Measurements from ENCODE around the gene ADGRL2.
A peak's percentile ranks its signal among the peaks of the same experiment; 100 is the strongest.

Gene ADGRL2

DNA sequence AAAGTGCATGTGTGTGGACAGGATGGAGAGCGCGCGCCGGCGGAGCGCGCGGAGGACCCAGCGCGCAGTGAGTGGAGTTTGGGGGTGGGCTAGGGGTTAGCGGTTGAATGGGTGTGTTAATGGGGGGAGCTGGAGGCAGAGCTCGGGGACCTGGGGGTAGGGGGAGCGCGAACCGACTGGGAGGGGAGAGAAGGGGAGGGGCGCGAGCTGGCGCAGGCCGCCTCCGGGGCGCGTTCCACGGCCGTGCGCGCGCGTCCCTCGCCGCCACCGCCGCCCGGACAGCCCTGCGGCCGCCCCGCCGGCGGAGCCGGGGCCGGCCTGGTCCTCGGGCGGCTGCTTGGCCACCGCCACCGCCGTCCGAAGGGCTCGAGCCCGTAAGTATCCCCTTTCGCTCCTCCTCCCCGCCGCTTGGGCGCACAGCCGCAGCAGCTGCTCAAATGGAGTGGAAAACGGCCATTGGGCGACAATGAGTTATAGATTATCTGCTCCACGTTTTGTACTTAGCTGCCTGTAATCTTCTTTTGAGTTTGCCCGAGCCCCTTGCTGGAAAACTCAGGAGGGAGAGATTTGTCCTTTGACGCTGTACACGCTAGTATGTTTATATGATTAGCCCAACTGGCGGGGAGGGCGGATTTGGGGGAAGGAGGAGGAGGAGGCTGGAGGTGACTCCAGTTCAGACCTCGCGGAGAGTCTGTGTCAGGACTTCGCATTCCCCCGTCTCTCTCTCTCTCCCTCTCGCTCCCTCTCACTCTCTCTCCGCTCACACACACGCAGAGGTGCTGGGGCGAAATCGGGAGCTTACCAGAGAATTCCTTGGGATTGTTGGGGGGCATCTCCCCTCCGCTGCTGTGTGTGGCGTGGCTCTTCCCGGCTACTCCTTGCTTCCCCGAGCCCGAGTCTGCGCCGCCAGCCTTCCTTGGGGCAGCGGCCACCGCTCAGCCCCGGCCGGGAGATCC lies at the start of gene ADGRL2:
Gene ADGRL2 (plus strand): TSS at position 240 of the 956 bp plus-strand sequence. CDS start 36,051 bp downstream, outside the sequence.
- DNase-seq = peak; percentile 61

- DNase-seq = no peak
Observed at GRCh38 chr1:81752840-81753239, 47.9 kb upstream of the ADGRL2 start.

DNA sequence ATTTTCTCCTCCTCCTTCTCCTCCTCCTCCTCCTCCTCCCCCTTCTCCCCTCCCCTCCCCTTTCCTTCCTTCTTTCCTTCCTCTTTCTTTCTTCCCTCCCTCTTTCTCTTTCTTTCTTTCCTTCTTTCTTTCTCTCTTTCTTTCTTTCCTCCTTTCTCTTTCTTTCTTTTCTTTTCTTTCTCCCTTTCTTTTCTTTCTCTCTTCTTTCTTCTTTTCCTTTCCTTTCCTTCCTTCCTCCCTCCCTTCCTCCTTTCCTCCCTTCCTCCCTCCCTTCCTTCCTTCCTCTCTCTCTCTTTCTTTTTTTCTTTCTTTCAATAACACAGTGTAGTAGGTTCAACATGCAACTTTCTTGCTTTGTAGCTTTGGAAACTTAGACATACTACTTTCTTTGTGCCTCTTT lies 46.3 kb upstream of the ADGRL2 start:
- DNase-seq = no peak

DNA sequence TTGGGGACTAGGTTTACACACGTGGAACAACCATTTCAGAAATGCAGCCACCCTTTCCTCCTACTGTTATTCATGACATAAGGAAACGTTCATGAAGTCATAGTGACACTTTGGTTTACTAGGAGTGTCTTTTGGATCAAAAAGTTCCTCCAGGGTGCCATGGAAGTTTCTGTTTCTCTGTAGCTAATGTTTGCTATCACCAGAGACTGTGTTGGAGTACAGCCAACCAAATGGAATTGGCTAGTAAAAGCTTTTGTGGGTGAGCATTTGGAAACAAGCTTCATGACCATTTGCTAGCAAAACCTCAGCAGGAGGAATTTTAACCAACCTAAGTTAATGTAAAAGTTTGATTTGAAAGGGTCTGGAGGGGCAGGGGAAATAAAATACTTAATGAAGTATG lies 43.9 kb upstream of the ADGRL2 start:
- DNase-seq = no peak

GRCh38 chr1:81757398-81758020 lies 43.2 kb upstream of the ADGRL2 start:
- DNase-seq = no peak

GRCh38 chr1:81758181-81758580 lies 42.6 kb upstream of the ADGRL2 start:
- DNase-seq = no peak

DNA sequence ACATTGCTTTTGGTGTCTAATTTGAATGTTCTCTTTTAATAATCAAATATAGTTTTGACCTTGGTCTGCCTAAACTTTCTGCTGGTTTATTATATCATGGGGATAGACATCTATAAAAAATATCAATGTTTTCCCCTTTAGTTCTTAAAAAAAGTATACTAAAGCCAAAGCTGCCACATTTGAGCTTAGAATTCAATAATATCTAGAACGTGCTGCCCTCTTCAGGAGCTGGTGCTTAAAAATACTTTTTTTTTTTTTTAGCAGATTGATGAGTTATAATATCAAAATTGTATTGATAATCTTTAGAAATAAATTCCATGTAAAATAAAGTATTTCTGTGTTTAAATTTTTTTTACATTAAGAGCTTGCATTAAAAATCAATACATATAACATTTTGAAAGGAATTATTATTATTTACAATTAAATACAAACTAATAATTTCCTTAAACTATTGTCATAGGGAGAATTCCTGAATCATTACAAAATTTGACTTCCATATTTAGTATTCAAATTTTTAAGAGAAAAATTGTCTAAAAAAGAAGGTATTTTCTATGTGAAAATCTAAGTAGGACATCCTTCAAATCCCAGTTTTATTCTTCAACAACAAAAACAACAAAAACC lies 40.1 kb upstream of the ADGRL2 start:
- peak; percentile 14 for DNase-seq

GRCh38 chr1:81775510-81775909 lies 25.2 kb upstream of the ADGRL2 start:
- no peak for DNase-seq

GRCh38 chr1:81780705-81781454 lies 19.9 kb upstream of the ADGRL2 start:
- DNase-seq = no peak

DNA sequence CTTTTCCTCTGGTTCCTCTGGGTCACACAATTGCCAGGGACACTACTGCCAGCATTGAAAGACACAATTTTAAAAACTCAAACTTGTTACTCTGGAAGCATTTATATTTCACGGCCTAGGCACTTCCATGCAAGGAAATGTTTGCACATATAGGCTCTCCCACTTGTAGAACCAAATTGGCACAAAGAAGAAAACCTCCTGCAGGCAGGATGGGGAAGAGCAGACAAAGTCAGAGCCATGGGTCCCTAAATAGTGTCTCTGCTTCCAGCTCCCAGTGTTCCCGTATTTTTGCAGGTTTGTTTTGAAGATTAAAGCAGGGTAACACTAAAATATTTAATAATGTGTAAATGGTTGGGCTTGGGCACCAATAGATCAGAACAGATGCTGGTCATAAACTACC lies 19.0 kb upstream of the ADGRL2 start:
- no peak for DNase-seq

DNA sequence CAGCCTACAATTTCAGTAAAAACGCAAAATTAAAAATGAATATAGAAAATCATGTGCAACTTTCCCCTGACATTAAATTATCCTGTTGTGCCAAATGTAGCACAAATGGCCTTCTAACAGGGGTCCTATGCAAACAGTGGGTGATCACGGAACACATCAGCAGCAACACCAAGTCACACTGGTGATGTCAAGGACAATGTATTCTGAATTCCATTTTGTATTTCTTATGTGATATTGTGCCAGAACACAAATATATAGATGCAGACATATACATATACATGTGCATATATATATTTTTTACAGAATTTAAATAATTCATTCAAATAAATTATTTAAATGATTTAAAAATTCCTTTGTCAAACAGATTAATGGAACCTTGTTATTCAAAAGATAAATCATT lies 8.6 kb upstream of the ADGRL2 start:
- no peak for DNase-seq

DNA sequence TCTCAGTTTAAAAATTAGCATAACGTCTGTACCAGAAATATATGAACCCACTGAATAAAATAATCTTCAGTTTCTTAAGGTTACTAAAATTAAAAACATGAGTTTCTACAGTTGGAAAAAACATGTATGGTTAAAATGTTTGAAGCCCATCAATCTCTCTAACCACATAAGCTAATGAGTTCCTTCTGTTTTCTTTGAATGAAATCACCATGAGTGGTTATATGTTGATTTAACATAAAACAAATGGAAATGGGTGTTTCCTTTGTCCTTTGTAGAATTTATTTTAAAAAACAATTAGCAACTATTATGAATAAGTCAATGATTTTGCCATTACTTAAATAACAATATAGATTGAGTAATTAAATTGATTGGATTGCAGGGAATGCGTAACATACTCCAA lies 3.0 kb upstream of the ADGRL2 start:
- DNase-seq = no peak

GRCh38 chr1:81799939-81800694 lies 617 bp upstream of the ADGRL2 start:
- DNase-seq = peak; percentile 6

DNA sequence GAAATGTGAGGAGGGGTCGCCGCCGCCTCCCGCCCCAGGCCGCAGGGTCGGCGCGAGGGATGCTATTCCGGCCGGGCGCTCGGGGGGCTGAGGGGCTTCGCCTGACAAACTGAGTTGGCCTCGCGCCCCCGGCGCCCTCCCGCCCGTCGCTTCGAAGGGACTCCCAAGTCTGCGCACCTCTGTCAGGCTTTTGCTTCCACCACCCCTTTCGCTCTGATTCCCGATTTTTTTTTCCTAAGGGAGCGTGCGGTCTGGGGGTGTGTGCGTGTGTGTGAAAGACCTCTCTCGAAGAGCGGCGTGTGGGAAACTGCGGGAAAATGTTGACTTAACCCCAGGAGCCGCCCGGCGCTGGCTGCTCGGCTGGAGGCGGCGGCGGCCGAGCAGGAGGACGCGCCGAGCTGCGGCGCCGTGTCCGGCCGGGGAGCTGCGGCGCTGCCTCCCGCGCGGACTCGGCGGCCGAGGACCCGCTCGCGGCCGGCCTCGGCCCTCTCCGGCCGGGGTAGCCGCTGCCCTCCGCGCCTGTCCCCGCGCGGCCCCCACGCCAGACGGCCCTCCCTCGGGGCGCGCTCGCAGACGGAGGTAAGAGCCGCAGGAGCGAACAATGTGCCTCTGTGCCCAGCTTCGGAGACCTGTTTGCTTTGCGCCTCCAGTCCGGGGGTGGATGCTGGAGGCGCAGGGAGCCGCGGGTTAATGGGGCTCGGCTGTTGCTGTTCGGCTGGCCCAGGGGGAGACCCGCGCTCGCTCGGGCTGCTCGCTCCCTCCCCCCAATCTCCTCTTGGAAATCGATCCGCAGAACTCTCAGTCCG lies 1.1 kb downstream of the ADGRL2 start:
- DNase-seq = peak; percentile 48

DNA sequence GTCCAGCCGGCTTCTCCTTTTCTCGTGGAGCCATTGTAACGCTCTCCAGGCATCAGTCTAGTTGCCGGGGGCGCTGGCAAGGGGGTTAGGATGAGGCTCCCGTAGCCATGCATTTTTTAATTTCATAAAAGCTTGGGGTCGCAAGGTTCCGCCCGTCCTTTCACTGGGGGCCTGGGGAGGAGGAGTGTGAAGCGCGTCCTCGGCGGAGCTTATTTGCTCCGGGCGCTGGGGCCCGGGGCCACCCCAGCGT lies 1.6 kb downstream of the ADGRL2 start:
- no peak for DNase-seq

- peak; percentile 23 for DNase-seq
Observed at GRCh38 chr1:81802707-81803430, 2.1 kb downstream of the ADGRL2 start.

DNA sequence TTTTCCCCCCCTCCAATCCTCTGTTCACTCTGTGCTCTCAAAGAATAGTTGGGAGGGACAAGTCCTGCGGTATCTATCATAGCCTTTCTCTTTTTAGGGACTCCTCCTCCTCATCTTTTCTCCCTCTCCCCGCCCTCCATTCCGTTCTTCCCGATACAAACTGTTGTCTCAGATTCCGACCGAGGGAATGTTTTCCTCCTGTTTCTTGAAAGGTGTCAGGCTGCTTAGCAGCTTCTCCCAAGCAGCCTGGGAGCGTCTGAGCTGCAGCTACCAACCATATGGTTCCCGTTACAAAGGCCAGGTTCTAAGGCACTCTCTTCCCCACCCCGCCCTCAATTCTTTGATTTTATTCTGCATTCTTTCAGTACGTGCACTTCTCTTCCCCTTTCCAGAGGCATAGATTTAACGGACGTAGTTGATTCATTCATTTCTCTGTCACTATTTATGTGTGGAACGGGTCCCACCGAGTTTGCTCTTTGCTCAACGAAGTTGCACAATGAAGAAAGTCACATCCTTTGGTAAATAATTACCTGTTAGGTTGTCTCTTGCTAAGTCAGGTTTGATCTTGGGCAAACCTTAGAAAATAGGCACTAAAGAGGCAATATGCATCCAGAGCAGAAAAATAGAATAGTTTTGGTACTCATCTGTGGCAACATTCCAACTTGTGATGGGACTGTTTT lies 2.8 kb downstream of the ADGRL2 start:
- DNase-seq = no peak

DNA sequence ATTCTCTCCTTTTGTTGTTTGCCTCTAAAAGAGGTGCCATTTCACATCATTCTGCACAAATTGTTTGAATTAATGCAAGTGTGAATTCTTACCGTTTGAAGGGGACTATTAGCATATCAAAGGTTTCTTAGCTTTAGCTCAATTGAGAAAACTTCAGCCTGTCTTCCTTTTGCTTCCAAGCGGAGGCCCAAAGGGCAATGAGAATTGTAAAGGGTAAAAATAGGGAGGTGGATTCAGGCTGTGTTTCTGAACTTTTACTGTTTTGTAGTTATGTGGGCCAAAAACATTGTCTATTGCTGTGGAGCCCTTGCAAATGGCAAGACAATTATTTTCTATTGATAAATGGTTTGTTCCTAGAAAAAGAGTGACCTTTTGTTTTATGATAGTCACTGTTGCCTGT lies 3.6 kb downstream of the ADGRL2 start:
- no peak for DNase-seq

- DNase-seq = no peak
Observed at GRCh38 chr1:81805537-81806431, 5.0 kb downstream of the ADGRL2 start.

All from COR-L47 (cell line).